BE2C (cell line): ENCODE measurements around the gene RAB7B.

Experiments
- DNase-seq: peaks from one replicate; pipeline ENCODE4 v3.0.0-alpha.2; 2020
- H3K27me3 ChIP-seq: fragments of 250-450 bp; sonication (Bioruptor Pico); 2 replicates; pipeline ENCODE4 v1.5.1; 2020; ENCODE audit warnings: mild to moderate bottlenecking
- H3K36me3 ChIP-seq: fragments of 250-450 bp; sonication (Bioruptor Pico); 2 replicates; pipeline ENCODE4 v1.5.1; 2020; ENCODE audit warnings: mild to moderate bottlenecking
- H3K4me1 ChIP-seq: fragments of 250-450 bp; sonication (Bioruptor Pico); 2 replicates; pipeline ENCODE4 v1.5.1; 2020
- H3K4me3 ChIP-seq: 2 replicates; pipeline ENCODE4 v1.5.1; 2011; ENCODE audit warnings: low read depth, low read length
- H3K9me3 ChIP-seq: fragments of 250-450 bp; sonication (Bioruptor Pico); 2 replicates; pipeline ENCODE4 v1.5.1; 2020
- TF ChIP-seq, protein P1 (sequence below): IDR thresholded peaks from 2 replicates; pipeline ENCODE4 v1.5.1; 2012; ENCODE audit warnings: mild to moderate bottlenecking, low read depth, low read length

Gene RAB7B

DNA sequence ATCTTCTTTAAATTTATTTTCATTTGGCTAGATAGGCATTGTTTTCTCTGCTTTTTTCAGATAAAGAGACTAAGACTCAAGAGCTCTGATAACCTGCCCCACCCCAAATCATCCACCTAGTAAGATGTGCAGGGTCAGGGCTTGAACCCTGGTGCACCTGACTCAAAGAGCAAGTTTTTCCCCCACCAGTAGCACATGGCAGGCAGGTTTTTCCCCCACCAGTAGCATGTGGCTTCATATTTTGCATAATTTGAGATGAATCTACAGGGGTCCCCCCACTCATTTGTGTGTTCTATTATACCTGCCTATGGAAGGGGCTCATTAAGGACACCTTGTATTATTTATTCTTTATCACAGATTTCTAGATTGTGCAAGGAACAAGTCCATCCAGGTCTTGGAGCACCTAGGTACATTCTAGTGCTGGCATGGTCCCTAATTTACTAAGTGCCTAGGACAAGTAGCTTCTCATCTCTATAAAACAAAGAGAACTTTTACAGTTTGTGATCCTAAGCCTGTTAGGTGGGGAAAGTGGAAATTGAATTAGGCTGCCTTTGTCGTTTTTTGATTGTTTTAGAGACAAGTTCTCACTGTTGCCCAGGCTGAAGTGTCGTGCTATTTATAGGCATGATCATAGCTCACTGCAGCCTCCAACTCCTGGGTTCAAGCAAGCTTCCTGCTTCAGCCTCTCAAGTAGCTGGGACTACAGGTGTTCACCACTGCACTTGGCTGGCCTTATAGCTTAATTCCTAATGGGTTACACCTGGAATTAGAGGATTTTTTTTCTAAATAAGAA, 33.7 kb upstream of the RAB7B start:
- Histone ChIP-seq H3K36me3 (no peaks in the 10 kb centered on the region), H3K4me3 (no peak overlapping the region), H3K27me3 (peaks cover 48% of the 10 kb centered on the region), H3K9me3 (no peaks in the 10 kb centered on the region), H3K4me1 (no peaks in the 10 kb centered on the region)
- no peak for DNase-seq
- TF ChIP-seq, protein P1, sequence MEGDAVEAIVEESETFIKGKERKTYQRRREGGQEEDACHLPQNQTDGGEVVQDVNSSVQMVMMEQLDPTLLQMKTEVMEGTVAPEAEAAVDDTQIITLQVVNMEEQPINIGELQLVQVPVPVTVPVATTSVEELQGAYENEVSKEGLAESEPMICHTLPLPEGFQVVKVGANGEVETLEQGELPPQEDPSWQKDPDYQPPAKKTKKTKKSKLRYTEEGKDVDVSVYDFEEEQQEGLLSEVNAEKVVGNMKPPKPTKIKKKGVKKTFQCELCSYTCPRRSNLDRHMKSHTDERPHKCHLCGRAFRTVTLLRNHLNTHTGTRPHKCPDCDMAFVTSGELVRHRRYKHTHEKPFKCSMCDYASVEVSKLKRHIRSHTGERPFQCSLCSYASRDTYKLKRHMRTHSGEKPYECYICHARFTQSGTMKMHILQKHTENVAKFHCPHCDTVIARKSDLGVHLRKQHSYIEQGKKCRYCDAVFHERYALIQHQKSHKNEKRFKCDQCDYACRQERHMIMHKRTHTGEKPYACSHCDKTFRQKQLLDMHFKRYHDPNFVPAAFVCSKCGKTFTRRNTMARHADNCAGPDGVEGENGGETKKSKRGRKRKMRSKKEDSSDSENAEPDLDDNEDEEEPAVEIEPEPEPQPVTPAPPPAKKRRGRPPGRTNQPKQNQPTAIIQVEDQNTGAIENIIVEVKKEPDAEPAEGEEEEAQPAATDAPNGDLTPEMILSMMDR: no peak

DNA sequence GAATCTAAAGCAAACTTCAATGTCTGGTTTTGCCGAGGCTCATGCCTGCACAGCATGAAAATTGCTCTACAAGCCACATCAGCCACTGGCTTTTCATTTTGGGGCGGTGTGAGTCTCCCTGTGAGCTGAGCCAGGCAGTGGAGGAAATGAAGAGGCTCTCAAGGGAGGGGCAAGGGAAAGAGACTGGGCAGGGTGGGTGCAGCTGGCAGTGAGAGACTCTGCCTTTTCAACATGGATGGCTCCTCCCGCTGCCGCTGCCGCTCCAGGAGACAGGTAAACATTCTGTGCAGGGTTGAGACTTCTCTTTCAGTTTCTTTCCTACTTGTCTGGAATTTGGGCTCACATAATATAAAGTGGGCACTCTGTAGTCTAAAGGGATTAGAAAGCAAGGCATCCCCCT, 31.8 kb upstream of the RAB7B start:
- no peak overlapping the region for H3K4me3 ChIP-seq
- no peaks in the 10 kb centered on the region for H3K4me1 ChIP-seq
- TF ChIP-seq, protein P1: no peak

GRCh38 chr1:206032380-206033140, 29.4 kb upstream of the RAB7B start:
- no peaks in the 10 kb centered on the region for H3K36me3 ChIP-seq
- DNase-seq: no peak
- H3K4me1 ChIP-seq: no peaks in the 10 kb centered on the region
- peaks cover 49% of the 10 kb centered on the region for H3K27me3 ChIP-seq
- H3K9me3 ChIP-seq: no peaks in the 10 kb centered on the region
- TF ChIP-seq, protein P1: no peak
- H3K4me3 ChIP-seq: no peak overlapping the region

More for the DNA sequence above, 31.8 kb upstream of the RAB7B start:
- Histone ChIP-seq H3K9me3 (no peaks in the 10 kb centered on the region), H3K36me3 (no peaks in the 10 kb centered on the region), H3K27me3 (peaks cover 42% of the 10 kb centered on the region)
- no peak for DNase-seq

GRCh38 chr1:206030714-206031113, 27.5 kb upstream of the RAB7B start:
- H3K4me1 ChIP-seq: no peaks in the 10 kb centered on the region
- peak; percentile 67 for DNase-seq
- H3K27me3 ChIP-seq: peaks cover 39% of the 10 kb centered on the region
- H3K9me3 ChIP-seq: no peaks in the 10 kb centered on the region
- H3K4me3 ChIP-seq: no peak overlapping the region
- H3K36me3 ChIP-seq: no peaks in the 10 kb centered on the region
- TF ChIP-seq, protein P1: peak; percentile 95

- TF ChIP-seq, protein P1: no peak
Observed at GRCh38 chr1:206030191-206030590, 27.0 kb upstream of the RAB7B start.

DNA sequence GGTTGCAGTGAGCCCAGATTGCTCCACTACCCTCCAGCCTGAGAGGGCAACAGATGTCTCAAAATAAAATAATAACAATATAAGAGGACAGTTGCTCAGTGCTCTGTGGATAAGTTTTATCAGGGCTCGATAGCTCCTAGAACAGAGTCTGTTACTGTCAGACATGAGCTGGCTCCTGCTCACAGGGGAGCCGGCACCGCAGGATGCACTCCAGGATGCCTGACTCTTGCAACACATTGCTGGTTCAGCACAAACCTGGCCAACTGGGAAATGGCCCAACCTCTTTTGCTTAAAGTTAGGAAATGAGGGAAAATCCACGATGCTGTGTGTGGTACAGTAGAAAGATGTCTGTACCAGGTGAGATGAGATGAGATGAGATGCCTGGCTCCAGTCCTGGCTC, 26.3 kb upstream of the RAB7B start:
- Histone ChIP-seq H3K4me1 (no peaks in the 10 kb centered on the region), H3K4me3 (no peak overlapping the region), H3K36me3 (no peaks in the 10 kb centered on the region), H3K9me3 (no peaks in the 10 kb centered on the region), H3K27me3 (peaks cover 29% of the 10 kb centered on the region)
- DNase-seq: no peak
- TF ChIP-seq, protein P1: no peak

More at GRCh38 chr1:206030191-206030590, 27.0 kb upstream of the RAB7B start:
- Histone ChIP-seq H3K4me1 (no peaks in the 10 kb centered on the region), H3K4me3 (no peak overlapping the region), H3K27me3 (peaks cover 35% of the 10 kb centered on the region), H3K9me3 (no peaks in the 10 kb centered on the region), H3K36me3 (no peaks in the 10 kb centered on the region)
- DNase-seq: no peak
